Activated CD8-positive, alpha-beta T cell treated with anti-CD3 and anti-CD28 coated beads, Interleukin-2, amount 10 ng/mL, durations not matched to agents 7 days and 5 days (primary cell): ENCODE data around the gene CTNNA3. TPM values are rescaled to one million over a fixed set of nuclear protein-coding genes. Genes with fewer than 3 reads are reported as not detected.
"Not testable (repeated sequence)": the region's sequence is repeated elsewhere in the genome, so short reads cannot be mapped to it uniquely, and the experiment has no call there.

Experiments
- ATAC-seq: fragments of 150-1000 bp; cut with Tn5 transposase; one replicate; pipeline ENCODE4 v1.10.0; 2021; ENCODE audit warnings: moderate library complexity
- CTCF ChIA-PET: fragments of 350-600 bp; sonication (Branson Sonifier 250); formaldehyde crosslinking; loops from one replicate; lab custom pipeline; 2021; ENCODE audit warnings: antibody characterized with exemption; lab: Charles Lee
- POLR2A ChIA-PET: fragments of 350-600 bp; sonication (Branson Sonifier 250); formaldehyde crosslinking; loops from one replicate; lab custom pipeline; 2021; ENCODE audit warnings: antibody characterized with exemption; lab: Charles Lee
- DNase-seq: peaks from one replicate; pipeline ENCODE4 v3.0.0-alpha.2; 2020
- H3K27ac Mint-ChIP-seq: one replicate; pipeline ENCODE4 v1.8.0; 2021; ENCODE audit warnings: mild to moderate bottlenecking, mixed read lengths
- H3K27me3 Mint-ChIP-seq: one replicate; pipeline ENCODE4 v1.8.0; 2021; ENCODE audit warnings: low read depth, mixed read lengths
- H3K36me3 Mint-ChIP-seq: one replicate; pipeline ENCODE4 v1.8.0; 2021; ENCODE audit warnings: low read depth, mixed read lengths
- H3K4me1 Mint-ChIP-seq: one replicate; pipeline ENCODE4 v1.8.0; 2021; ENCODE audit warnings: low read depth, mixed read lengths
- H3K4me3 Mint-ChIP-seq: one replicate; pipeline ENCODE4 v1.8.0; 2021; ENCODE audit warnings: mild to moderate bottlenecking, mixed read lengths
- H3K9me3 Mint-ChIP-seq: one replicate; pipeline ENCODE4 v1.8.0; 2022; ENCODE audit warnings: mixed read lengths; ENCODE audit not compliant: insufficient read depth
- total RNA-seq, 2 experiments: library from RNA; stranded (reverse); gene quantifications; one replicate each; pipeline ENCODE4 v1.2.3, GENCODE V29; 2021

CTNNA3 gene
- total RNA-seq, 2 experiments from 2014 or later: 1.3 to 2.6 TPM

DNA sequence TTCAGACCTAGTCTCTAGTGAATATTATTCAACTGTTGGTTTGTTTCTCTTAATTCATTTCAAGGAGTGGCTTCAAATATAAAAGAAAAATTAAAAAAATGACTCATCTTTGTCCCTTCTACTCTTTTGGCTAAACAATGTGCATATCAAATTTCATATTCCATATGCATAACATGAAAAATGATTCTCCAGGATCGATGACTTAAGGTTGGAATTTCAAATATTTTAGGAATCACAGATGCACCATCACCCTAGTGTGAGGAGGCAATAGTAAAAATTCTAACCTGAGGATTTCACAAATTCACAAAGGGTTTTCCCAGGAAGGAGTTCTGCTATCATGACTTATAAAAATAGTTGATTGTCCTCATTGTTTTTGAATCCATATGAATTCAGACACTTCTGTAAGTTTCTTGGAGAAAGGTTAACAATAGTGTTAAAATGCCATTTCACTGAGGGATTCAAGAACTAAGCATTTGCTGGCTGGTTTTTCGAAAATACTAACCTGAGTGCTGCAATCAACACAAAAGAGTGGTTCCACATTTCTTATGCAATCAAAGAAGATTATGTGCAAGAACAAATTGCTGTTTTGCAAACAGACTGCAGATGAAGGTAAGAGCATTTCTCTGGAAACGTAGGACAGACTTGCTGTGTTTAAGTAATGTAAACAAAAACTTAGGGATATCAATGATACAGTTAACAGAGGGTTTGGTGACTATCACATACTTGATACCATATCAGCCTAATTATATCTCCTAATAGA is 1317.7 kb downstream of the CTNNA3 start:
- ATAC-seq: no peak
- CTCF ChIA-PET: no interaction called here
- DNase-seq: no peak
- H3K27me3 Mint-ChIP-seq: no peaks in the 10 kb centered on the region
- no peak overlapping the region for H3K27ac Mint-ChIP-seq
- no peaks in the 10 kb centered on the region for H3K4me1 Mint-ChIP-seq
- peaks cover 4% of the 10 kb centered on the region for H3K9me3 Mint-ChIP-seq
- POLR2A ChIA-PET: no interaction called here
- H3K36me3 Mint-ChIP-seq: no peaks in the 10 kb centered on the region
- no peak overlapping the region for H3K4me3 Mint-ChIP-seq

DNA sequence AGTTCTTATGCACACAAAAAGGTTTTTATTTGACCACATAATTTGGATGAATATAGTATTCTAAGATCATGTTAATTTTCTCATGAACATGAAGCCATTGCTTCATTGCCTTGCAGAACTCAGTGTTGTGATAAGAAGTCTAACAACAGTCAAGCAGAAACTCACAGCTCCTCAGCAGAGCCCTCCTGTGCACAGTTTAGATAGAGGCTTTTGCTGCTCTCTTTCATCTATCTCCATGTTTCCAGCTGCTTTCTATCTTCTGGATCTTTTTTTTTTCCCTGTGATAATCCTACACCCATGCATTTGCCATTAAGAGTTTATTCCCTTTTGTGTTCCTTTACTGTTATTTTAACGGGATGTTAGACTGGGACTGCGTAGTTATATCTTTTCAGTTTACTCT is 1327.8 kb downstream of the CTNNA3 start:
- H3K36me3 Mint-ChIP-seq: no peaks in the 10 kb centered on the region
- ATAC-seq: no peak
- CTCF ChIA-PET: no interaction called here
- no peak for DNase-seq
- H3K9me3 Mint-ChIP-seq: peaks cover 5% of the 10 kb centered on the region
- no peaks in the 10 kb centered on the region for H3K4me1 Mint-ChIP-seq
- no peak overlapping the region for H3K27ac Mint-ChIP-seq
- no peaks in the 10 kb centered on the region for H3K27me3 Mint-ChIP-seq
- POLR2A ChIA-PET: no interaction called here
- no peak overlapping the region for H3K4me3 Mint-ChIP-seq

DNA sequence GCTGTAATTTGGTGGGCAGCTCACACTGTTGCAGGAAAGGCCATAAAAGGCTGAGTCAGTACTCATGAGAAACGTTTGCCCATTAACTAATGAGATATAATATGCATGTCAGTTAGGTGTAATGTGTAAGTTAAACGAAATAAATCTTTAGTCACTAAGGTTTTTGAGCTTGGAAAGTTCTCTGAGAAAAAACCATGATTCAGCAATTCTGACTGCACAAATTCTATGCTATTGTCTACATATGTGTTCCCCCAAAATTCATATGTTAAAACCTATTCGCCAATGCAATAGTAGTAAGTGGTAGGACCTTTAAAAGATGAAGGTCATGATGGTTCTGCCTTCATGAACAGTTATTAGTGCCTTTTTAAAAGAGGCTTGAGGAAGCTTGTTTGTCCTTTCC is 1329.8 kb downstream of the CTNNA3 start:
- no peak for ATAC-seq
- POLR2A ChIA-PET: no interaction called here
- H3K27ac Mint-ChIP-seq: no peak overlapping the region

DNA sequence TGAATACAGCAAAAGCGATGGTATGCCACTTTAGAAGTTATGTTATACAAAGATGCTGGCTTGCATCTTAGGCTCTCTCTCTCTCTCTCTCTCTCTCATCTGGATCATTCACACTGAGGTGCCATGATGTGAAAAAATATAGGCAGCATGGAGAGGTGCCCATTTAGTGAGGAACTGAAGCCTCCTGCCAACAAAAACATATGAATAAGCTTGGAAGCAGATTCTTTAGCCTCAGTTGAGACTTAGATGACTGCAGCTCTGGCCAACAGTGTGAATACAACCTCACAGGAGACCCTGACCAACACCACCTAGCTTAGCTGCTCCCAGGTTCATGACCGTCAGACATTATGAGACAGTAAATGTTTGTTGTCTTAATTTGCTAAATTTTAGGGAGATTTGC is 1330.3 kb downstream of the CTNNA3 start:
- peaks cover 4% of the 10 kb centered on the region for H3K9me3 Mint-ChIP-seq
- CTCF ChIA-PET: no interaction called here
- no peaks in the 10 kb centered on the region for H3K27me3 Mint-ChIP-seq
- H3K27ac Mint-ChIP-seq: no peak overlapping the region
- H3K36me3 Mint-ChIP-seq: no peaks in the 10 kb centered on the region
- POLR2A ChIA-PET: no interaction called here
- H3K4me3 Mint-ChIP-seq: no peak overlapping the region
- no peaks in the 10 kb centered on the region for H3K4me1 Mint-ChIP-seq
- DNase-seq (no peak), ATAC-seq (no peak)

More for the DNA sequence above, 1329.8 kb downstream of the CTNNA3 start:
- no peaks in the 10 kb centered on the region for H3K4me1 Mint-ChIP-seq
- no peak for DNase-seq
- CTCF ChIA-PET: no interaction called here
- H3K4me3 Mint-ChIP-seq: no peak overlapping the region
- no peaks in the 10 kb centered on the region for H3K27me3 Mint-ChIP-seq
- H3K9me3 Mint-ChIP-seq: peaks cover 4% of the 10 kb centered on the region
- H3K36me3 Mint-ChIP-seq: no peaks in the 10 kb centered on the region

DNA sequence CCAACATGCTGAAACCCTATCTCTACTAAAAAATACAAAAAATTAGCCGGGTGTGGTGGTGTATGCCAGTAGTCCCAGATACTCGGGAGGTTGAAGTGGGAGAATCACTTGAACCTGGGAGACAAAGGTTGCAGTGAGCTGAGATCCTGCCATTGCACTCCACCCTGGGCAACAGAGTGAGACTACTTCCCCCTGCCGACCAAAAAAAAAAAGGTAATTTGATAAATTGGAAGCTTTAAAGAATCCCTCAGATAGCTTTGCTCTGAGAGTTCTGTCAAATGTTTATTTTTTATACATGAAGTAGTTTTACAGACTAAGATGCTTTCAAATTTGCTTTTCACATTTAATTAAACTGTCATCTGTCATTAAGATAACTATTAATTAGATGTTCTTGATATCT is 1333.5 kb downstream of the CTNNA3 start:
- Mint-ChIP-seq H3K27ac (no peak overlapping the region), H3K4me3 (no peak overlapping the region), H3K9me3 (peaks cover 4% of the 10 kb centered on the region), H3K36me3 (no peaks in the 10 kb centered on the region), H3K4me1 (no peaks in the 10 kb centered on the region), H3K27me3 (no peaks in the 10 kb centered on the region)
- DNase-seq: no peak
- no peak for ATAC-seq
- ChIA-PET CTCF (no interaction called here), POLR2A (no interaction called here)

DNA sequence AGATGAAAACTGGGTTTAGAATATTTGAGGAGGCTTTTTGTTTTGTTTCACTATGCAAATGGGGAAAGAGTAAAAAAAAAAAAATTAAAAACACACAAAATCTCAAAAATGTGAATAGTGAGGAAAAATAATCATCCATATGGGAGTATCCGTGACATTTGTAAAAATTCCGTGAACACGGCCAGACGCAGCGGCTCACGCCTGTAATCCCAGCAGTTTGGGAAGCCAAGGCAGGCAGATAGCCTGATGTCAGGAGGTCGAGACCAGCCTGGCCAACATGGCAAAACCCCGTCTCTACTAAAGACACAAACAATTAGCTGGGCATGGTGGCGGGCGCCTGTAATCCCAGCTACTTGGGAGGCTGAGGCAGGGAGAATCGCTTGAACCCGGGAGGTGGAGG is 1342.2 kb downstream of the CTNNA3 start:
- POLR2A ChIA-PET, H3K27me3 Mint-ChIP-seq, H3K27ac Mint-ChIP-seq, H3K9me3 Mint-ChIP-seq, H3K4me3 Mint-ChIP-seq, CTCF ChIA-PET, ATAC-seq, DNase-seq, H3K36me3 Mint-ChIP-seq, H3K4me1 Mint-ChIP-seq: not testable (repeated sequence)

DNA sequence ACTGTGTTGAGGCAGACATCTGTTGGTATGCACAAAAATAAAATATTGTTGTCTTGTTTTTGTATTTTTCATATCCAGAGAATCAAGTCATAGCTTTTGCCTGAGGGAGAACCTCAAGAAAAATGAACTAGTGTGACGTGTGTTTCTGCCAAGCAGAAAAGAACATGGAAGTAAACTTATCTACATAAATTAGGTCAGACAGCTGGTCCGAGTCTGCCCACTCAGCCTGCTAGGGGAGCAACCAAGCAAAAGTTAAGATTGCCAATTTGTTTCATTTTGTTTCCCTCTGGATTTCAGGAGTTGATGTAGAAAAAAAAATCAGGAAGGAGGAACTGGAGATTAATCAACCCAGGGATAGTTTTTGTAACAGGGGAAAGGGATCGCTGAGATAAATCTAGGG is 1342.6 kb downstream of the CTNNA3 start:
- ChIA-PET POLR2A (no interaction called here), CTCF (no interaction called here)
- H3K27ac Mint-ChIP-seq: no peak overlapping the region
- ATAC-seq (no peak), DNase-seq (no peak)
- no peaks in the 10 kb centered on the region for H3K36me3 Mint-ChIP-seq
- H3K27me3 Mint-ChIP-seq: no peaks in the 10 kb centered on the region
- H3K9me3 Mint-ChIP-seq: peaks cover 5% of the 10 kb centered on the region
- H3K4me3 Mint-ChIP-seq: no peak overlapping the region
- H3K4me1 Mint-ChIP-seq: no peaks in the 10 kb centered on the region

DNA sequence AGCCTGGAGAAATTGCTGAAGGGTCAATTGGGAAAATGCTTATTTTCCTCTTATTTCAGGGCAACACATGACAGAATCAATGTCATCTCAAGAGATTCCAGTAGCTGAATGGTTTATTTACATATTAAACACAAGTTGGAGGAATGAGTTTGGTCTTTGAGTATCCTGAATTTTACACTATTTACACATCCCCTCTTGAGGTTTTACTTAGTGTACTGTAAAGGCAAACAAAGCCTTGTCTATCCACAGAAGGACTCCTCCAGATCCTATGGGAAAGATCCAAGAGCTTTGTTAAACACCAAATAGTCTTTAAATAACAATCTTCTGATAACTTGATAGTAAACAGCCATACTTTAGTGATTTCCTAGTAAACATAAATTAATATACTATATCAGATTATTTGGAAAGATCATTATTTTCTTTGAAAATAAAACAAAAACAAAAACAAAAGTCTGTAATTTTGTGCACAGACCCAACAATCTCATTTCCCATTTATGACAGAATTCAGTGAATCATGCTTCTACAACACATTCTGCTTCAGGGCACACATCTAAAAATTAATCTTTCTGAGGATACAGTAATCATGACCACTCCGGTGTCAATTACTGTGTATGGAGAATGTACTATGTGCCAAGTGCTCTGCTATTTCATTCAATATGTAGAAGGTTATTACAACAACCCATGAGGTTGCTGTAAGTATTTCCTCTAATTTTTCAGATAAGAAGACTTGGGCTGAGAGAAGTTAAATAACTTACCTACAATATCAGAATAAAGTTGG is 1345.2 kb downstream of the CTNNA3 start:
- POLR2A ChIA-PET: no interaction called here
- ATAC-seq: no peak

DNA sequence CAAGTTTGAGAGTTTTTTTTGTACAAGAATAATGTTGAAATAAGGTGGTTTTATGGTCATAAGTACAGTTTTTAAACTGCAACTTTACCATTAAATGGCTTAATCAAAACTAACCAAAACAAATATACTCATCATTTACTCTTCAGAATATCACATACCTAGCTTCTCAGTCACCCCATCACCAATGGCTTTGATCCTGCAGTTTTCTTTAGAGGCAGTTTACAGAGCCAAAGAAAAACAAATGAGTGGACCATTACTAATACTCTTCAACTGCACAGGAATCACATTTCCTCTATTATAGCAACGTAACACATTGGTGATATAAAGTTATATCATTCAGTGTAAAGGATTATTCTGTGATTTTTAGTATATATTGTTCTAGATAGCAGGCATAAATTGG is 1346.3 kb downstream of the CTNNA3 start:
- Mint-ChIP-seq H3K4me3 (no peak overlapping the region), H3K9me3 (peaks cover 5% of the 10 kb centered on the region), H3K4me1 (no peaks in the 10 kb centered on the region), H3K36me3 (no peaks in the 10 kb centered on the region), H3K27me3 (no peaks in the 10 kb centered on the region), H3K27ac (no peak overlapping the region)
- ATAC-seq (no peak), DNase-seq (no peak)
- ChIA-PET CTCF (no interaction called here), POLR2A (no interaction called here)

More for the DNA sequence above, 1345.2 kb downstream of the CTNNA3 start:
- CTCF ChIA-PET: no interaction called here
- Mint-ChIP-seq H3K27me3 (no peaks in the 10 kb centered on the region), H3K36me3 (no peaks in the 10 kb centered on the region), H3K27ac (no peak overlapping the region), H3K4me3 (no peak overlapping the region), H3K9me3 (peaks cover 5% of the 10 kb centered on the region), H3K4me1 (no peaks in the 10 kb centered on the region)
- no peak for DNase-seq

DNA sequence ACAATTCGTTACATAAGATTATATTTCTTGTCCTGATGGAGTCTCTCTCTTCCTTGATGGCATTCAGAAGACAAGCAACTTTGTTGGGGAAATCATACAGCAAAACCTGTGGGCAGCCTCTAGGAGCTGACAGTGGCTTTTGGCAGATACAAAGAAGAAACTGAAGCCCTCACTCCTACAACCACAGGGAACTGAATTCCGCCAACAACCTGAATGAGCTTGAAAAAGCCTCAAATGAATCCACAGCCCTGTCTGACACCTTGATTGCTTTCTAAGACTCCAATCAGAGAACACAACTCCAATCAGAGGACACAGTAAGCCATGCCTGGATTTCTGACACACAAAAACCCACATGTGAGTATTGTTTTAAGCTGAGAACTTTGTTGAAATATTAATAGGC is 1346.9 kb downstream of the CTNNA3 start:
- Mint-ChIP-seq H3K4me1 (no peaks in the 10 kb centered on the region), H3K27ac (no peak overlapping the region), H3K36me3 (no peaks in the 10 kb centered on the region), H3K27me3 (no peaks in the 10 kb centered on the region), H3K4me3 (no peak overlapping the region), H3K9me3 (peaks cover 5% of the 10 kb centered on the region)
- DNase-seq: no peak
- ATAC-seq: no peak
- POLR2A ChIA-PET: no interaction called here
- CTCF ChIA-PET: no interaction called here

DNA sequence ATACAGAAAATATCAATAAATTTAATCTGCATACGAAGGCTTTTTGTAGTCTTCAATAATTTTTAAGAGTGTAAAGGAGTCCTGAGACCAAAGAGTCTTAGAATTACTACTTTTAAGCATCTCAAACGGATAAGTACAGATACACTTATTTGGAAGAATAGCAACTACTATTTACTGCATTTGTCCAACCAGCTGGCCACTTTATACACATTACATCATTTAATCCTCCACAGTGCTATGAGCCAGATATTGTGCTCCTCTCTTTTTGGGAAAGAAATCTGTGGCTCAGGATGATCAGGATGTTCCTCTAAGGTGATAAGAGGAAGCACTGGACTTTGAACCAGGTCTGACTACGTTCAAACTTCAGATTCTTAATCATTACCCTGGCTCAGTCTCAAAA is 1358.8 kb downstream of the CTNNA3 start:
- H3K27me3 Mint-ChIP-seq: no peaks in the 10 kb centered on the region
- peaks cover 4% of the 10 kb centered on the region for H3K9me3 Mint-ChIP-seq
- H3K36me3 Mint-ChIP-seq: no peaks in the 10 kb centered on the region

DNA sequence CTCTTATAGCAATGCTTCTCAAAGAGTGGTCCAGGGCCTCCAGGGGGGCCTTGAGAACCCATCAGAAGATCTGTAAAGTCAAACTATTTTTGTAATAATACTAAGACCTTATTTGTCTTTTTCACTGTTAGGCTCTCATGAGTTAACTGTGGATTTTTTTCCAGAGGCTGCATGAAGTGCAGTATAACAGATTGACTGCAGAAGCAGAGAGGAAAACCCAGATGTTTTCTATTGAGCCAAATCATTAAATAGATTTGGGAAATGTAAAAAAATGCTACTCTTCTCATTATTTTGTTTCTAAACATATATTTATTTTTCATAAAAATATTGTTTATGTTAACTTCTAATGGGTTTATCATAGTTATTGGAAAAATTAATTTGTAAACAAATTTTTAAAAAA is 1359.2 kb downstream of the CTNNA3 start:
- Mint-ChIP-seq H3K27ac (no peak overlapping the region), H3K27me3 (no peaks in the 10 kb centered on the region), H3K4me1 (no peaks in the 10 kb centered on the region), H3K9me3 (peaks cover 4% of the 10 kb centered on the region), H3K36me3 (no peaks in the 10 kb centered on the region), H3K4me3 (no peak overlapping the region)
- ChIA-PET POLR2A (no interaction called here), CTCF (no interaction called here)
- ATAC-seq (no peak), DNase-seq (no peak)

More for the DNA sequence above, 1358.8 kb downstream of the CTNNA3 start:
- ChIA-PET POLR2A (no interaction called here), CTCF (no interaction called here)
- ATAC-seq (no peak), DNase-seq (no peak)
- H3K4me1 Mint-ChIP-seq: no peaks in the 10 kb centered on the region
- no peak overlapping the region for H3K27ac Mint-ChIP-seq
- no peak overlapping the region for H3K4me3 Mint-ChIP-seq
